LNCaP clone FGC (cell line): ENCODE measurements around the gene EML1.

ENCODE experiments used
- DNase-seq: peaks from one replicate; pipeline ENCODE4 v3.0.0-alpha.2; 2011; ENCODE audit warnings: low read depth
- H3K4me3 ChIP-seq: 2 replicates; pipeline ENCODE4 v1.5.1; 2011; ENCODE audit warnings: mild to moderate bottlenecking, low read depth, low read length, control low read depth
- CTCF ChIP-seq: IDR thresholded peaks from 2 replicates; pipeline ENCODE4 v1.5.1; 2012; ENCODE audit warnings: mild to moderate bottlenecking; ENCODE audit not compliant: control insufficient read depth, insufficient read depth; ENCODE audit errors: extremely low read depth

The EML1 gene

GRCh38 chr14:99812096-99812750 lies 19.0 kb downstream of the EML1 start:
- no peak overlapping the region for H3K4me3 ChIP-seq
- DNase-seq = no peak
- no peak for TF ChIP-seq CTCF

- no peak for TF ChIP-seq CTCF
- no peak overlapping the region for H3K4me3 ChIP-seq
- no peak for DNase-seq
Measured at GRCh38 chr14:99812892-99813291, 19.7 kb downstream of the EML1 start.

DNA sequence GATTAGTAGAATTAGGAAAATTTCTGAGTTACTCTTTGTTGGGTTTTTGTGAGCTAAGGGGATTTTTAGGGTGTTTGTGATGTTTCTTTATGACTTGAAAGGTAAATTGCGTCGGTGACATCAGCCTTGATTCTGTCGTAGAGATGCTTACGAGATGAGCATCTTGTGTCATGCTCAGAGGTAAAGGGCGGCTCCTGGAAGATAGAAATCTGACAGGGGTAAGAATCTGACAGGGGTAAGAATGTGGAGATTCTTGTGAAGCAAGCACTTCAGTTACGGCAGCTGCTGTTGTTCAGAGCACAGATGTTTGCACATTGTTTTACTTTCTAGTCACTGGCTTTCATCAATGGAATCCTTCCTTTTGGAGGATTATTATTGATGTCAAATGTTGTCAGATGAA lies 22.5 kb downstream of the EML1 start:
- H3K4me3 ChIP-seq = no peak overlapping the region
- no peak for TF ChIP-seq CTCF
- DNase-seq = no peak

GRCh38 chr14:99816217-99816616 lies 23.0 kb downstream of the EML1 start:
- TF ChIP-seq CTCF = no peak
- no peak for DNase-seq

GRCh38 chr14:99816642-99817041 lies 23.4 kb downstream of the EML1 start:
- TF ChIP-seq CTCF = no peak
- no peak overlapping the region for H3K4me3 ChIP-seq
- DNase-seq = no peak

More at GRCh38 chr14:99816217-99816616, 23.0 kb downstream of the EML1 start:
- no peak overlapping the region for H3K4me3 ChIP-seq

DNA sequence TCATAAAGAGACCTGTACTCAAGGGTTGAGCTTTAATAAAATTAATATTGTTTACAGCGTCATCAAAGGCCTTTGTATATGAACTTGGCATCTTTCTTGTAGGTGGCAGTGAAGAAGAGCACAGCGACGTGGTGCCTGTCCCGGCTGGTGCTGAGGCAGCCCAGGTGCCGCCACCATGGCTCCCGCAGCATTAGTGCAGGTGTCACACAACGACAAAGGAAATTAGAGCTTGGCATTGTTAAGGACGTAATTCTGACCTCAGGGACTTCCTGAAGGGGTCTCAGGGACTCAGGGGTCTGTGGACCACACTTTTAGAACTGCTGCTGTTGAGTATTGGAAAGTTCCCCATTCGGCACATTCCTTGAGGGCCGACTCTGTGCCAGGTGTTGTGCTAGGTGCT lies 24.1 kb downstream of the EML1 start:
- DNase-seq = no peak
- H3K4me3 ChIP-seq = no peak overlapping the region
- no peak for TF ChIP-seq CTCF

GRCh38 chr14:99818503-99819036 lies 25.4 kb downstream of the EML1 start:
- TF ChIP-seq CTCF = no peak
- H3K4me3 ChIP-seq = no peak overlapping the region
- no peak for DNase-seq
